Heart left ventricle (tissue), 16 donors: Measurements from ENCODE around the gene FNDC10. TPM values are rescaled to one million over a fixed set of nuclear protein-coding genes. Genes with fewer than 3 reads are reported as not detected.
A peak's percentile ranks its signal among the peaks of the same experiment; 100 is the strongest.

Experiments
- ATAC-seq, 4 donors: fragments of 200-7000 bp; cut with Tn5 transposase; one replicate each; pipeline ENCODE4 v1.9.1; 2020 to 2022; ENCODE audit warnings: moderate library complexity in 4 of 4, mild to moderate bottlenecking in 3 of 4, moderate number of reproducible peaks in 1 of 4
- DNase-seq, 5 donors: peaks; one replicate each; pipeline ENCODE4 v3.0.0-alpha.2; 2020
- H3K27ac ChIP-seq, 12 donors: fragments of 200-600 bp; sonication (generic) in 4 of 12; one replicate each; pipeline versions ENCODE4 v1.5.0 to v1.8.0; 2016 to 2022; ENCODE audit warnings: mild to moderate bottlenecking in 2 of 12
- H3K27me3 ChIP-seq, 9 donors: fragments of 200-600 bp; sonication (generic) in 2 of 9; one replicate each; pipeline versions ENCODE4 v1.5.1 to v1.8.0; 2016 to 2022; ENCODE audit warnings: mild to moderate bottlenecking in 3 of 9
- H3K36me3 ChIP-seq, 9 donors: fragments of 200-600 bp; sonication (generic) in 2 of 9; one replicate each; pipeline versions ENCODE4 v1.5.0 to v1.8.0; 2018 to 2022; ENCODE audit warnings: mild to moderate bottlenecking in 2 of 9
- H3K4me1 ChIP-seq, 12 donors: fragments of 200-600 bp; sonication (generic) in 4 of 12; one replicate each; pipeline versions ENCODE4 v1.5.0 to v1.8.0; 2016 to 2022; ENCODE audit warnings: mild to moderate bottlenecking in 3 of 12
- H3K4me3 ChIP-seq, 12 donors: fragments of 200-600 bp; sonication (generic) in 4 of 12; one replicate each; pipeline versions ENCODE4 v1.5.0 to v1.8.0; 2017 to 2022; ENCODE audit warnings: mild to moderate bottlenecking in 9 of 12, moderate library complexity in 4 of 12
- H3K9me3 ChIP-seq, 12 donors: fragments of 200-600 bp; sonication (generic) in 4 of 12; one replicate each; pipeline versions ENCODE4 v1.5.0 to v1.8.0; 2016 to 2022; ENCODE audit warnings: mild to moderate bottlenecking in 1 of 12
- CTCF ChIP-seq, 12 donors: fragments of 200-600 bp; sonication (generic) in 4 of 12; IDR thresholded peaks; one replicate each; pipeline versions ENCODE4 v1.5.0 to v1.8.0; 2018 to 2022; ENCODE audit warnings: antibody characterized with exemption in 12 of 12, mild to moderate bottlenecking in 5 of 12
- POLR2A ChIP-seq, 2 donors: fragments of 450-650 bp; IDR thresholded peaks; one replicate each; pipeline ENCODE4 v1.6.1; 2017; ENCODE audit warnings: antibody characterized with exemption in 2 of 2, mild to moderate bottlenecking in 2 of 2, moderate library complexity in 2 of 2
- WGBS, 4 donors: extraction: QIAGEN DNeasy Blood & Tissue Kit in 2 of 4; methylation state at CpG; one replicate each; pipeline versions ENCODE4 v1.1.5 to v1.1.7; 2013 to 2018; 5-methylcytosine and 5-hydroxymethylcytosine counted together
- intact Hi-C, 10 donors: fragments of 100-400 bp; cut with DNase I; formaldehyde crosslinking; loops; one replicate each; pipeline versions ENCODE4 v1.11.1 to v1.14.2; 2022
- polyA plus RNA-seq, 2 donors: library from polyadenylated mRNA; stranded (reverse); fragments of 200-250 nt; gene quantifications; one replicate each; pipeline ENCODE4 v1.2.3, GENCODE V29; 2013
- total RNA-seq, 9 donors: library from RNA; depleted of rRNA in 2 of 9; stranded (reverse); fragments of >200 nt in 2 of 9; fragmentation: NEBNext Ultra II Directional in 3 of 9; extraction: Animal tissue kit (Norgen Biotek cat#: 25700) in 3 of 9; gene quantifications; one replicate each; pipeline versions ENCODE4 v1.1.0 to v1.2.4, GENCODE V29; 2016 to 2023
- donor health status: ischemic (EF 13 %, LVEDD 7.1; RV severe dilation, severe dysfunction).
- donor health status: healthy with polysubstance abuse.
- donor health status: DM: no; HTN: yes; CAD: no.
- donor health status: DM: no; HTN: no; CAD: no.
- donor health status: ischemic (EF 25% LVEDD 6.9; RV normal size, moderate dysfunction).
- donor health status: ischemic (EF 25% LVEDD 5.7; RV mildly dilated, moderate dysfunction).
- donor health status: healthy.
- donor health status: DM: yes; HTN: yes; CAD: no.
- donor health status: ischemic (EF 35%, LVEDD 5.7; RV mildly dilated, moderate dysfunction).
- donor health status: nonischemic (EF 11% LVEDD 7.7; RV severe dilation, severe dysfunction).
- donor health status: DM: yes; HTN: yes; CAD: no.
- donor health status: PGD.
- donor health status: ischemic (EF 29% LVEDD 5.4; RV normal size, mild dysfunction).
- donor health status: nonischemic (EF 23%, LVEDD 6.1; RV moderate dilation, normal function).

FNDC10 gene
- total and polyA plus RNA-seq, 11 donors: 1.1 to 6.7 (median 3.6) TPM

DNA sequence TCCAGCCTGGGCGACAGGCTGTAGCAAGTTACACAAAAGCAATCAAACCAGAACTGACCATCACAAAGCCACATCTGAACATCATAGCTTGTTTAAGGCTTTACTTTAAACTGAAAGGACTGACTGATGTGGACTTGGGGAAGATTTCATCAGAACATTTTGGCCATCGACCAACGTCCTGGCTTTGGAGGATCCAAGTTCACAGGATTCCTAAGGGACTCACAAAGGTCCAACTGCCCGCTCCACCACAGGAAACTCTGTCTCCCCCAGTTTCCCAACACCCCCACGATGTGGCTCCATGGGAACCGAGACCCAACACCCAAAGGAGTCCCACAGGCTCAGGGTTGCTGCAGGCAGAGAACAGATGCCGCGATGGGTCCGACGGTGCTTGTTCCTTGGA is 34.6 kb downstream of the FNDC10 start:
- intact Hi-C loops: no loop called here
- TF ChIP-seq CTCF (IDR thresholded peaks at IDR 0.05) (no peak), POLR2A (IDR thresholded peaks at IDR 0.05) (no peak)
- WGBS, 4 donors: 80 to 88% (median 86%) methylated on average over 10 of the region's 10 CpGs
- Histone ChIP-seq H3K9me3 (no peaks in the 10 kb centered on the region), H3K27ac (no peak overlapping the region), H3K27me3 (no peaks in the 10 kb centered on the region), H3K4me1 (peaks cover 0 to 64% (median 30%) of the 10 kb centered on the region in 12 donors), H3K36me3 (peaks cover 0 to 76% (median 52%) of the 10 kb centered on the region in 9 donors), H3K4me3 (no peak overlapping the region)
- ATAC-seq: no peak
- no peak for DNase-seq

DNA sequence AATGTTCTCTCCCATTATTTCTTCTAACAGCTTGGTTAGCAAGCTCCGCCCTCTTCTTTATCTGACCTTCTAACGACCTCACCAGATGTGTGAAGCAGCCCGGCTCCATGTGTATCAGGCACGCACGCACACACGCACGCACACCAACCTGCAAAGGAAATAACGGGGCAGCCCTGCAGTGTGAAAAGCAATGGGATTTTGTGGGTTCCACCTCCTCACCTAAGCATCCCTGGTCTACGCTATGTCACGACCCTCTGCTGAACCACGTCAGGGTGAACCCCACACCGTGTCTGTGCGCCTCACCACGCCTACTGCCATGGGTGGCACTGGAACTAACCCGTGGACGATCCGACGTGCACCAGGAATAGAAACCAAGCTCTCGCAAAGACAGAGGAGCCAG is 35.7 kb downstream of the FNDC10 start:
- Histone ChIP-seq H3K9me3 (no peaks in the 10 kb centered on the region), H3K4me1 (peaks cover 0 to 53% (median 22%) of the 10 kb centered on the region in 12 donors), H3K4me3 (no peak overlapping the region), H3K36me3 (peaks cover 0 to 71% (median 51%) of the 10 kb centered on the region in 9 donors), H3K27ac (peak overlapping the region in 1 of 12 donors; percentile 7), H3K27me3 (no peaks in the 10 kb centered on the region)
- 56 to 65% (median 57%) methylated on average over 19 of the region's 19 CpGs for WGBS, 4 donors
- intact Hi-C loops: no loop called here
- no peak for DNase-seq
- no peak for TF ChIP-seq CTCF (IDR thresholded peaks at IDR 0.05)
- no peak for TF ChIP-seq POLR2A (IDR thresholded peaks at IDR 0.05)
- peak in 2 of 4 donors; percentile 10 to 14 for ATAC-seq

GRCh38 chr1:1563688-1564087 is 36.2 kb downstream of the FNDC10 start:
- ATAC-seq (no peak), DNase-seq (no peak)
- intact Hi-C loops: no loop called here
- no peak overlapping the region for H3K4me3 ChIP-seq
- H3K27ac ChIP-seq: peak overlapping the region in 1 of 12 donors; percentile 7
- no peak for TF ChIP-seq CTCF (IDR thresholded peaks at IDR 0.05)
- TF ChIP-seq POLR2A (IDR thresholded peaks at IDR 0.05): no peak
- WGBS, 4 donors: 89 to 92% (median 90%) methylated on average over 12 of the region's 12 CpGs
- peaks cover 0 to 68% (median 51%) of the 10 kb centered on the region in 9 donors for H3K36me3 ChIP-seq
- H3K9me3 ChIP-seq: no peaks in the 10 kb centered on the region
- H3K4me1 ChIP-seq: peaks cover 0 to 48% (median 21%) of the 10 kb centered on the region in 12 donors
- H3K27me3 ChIP-seq: no peaks in the 10 kb centered on the region

DNA sequence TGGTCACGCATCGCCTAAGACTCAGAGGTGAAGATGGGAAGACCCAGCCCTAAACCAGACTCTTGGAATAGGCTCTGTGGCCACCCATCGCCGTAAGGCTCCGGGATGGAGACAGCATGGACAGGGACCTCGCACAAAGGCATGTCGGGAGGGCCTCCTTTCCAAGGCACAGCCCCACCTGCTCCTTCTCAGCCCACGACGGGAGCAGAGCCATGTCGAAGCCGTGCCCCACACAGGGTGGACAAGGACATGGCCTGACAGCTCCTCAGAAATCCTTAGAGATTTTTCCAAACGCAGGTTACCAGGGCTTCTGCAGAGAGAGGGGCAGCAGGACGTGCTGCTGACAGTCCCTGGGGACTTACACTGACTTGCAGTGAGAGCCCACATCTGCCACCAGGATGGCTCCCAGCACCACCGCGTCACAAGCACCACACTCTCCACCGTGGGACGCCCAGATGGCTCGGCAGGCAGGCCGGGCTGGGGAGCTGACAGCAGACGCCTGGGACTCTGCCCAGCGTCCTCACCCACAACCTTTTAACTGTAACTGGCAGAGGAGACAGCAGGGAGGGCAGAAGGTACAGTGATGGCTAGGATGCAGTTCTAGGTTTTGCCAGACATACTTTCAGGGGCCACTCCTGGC is 37.3 kb downstream of the FNDC10 start:
- Histone ChIP-seq H3K36me3 (peaks cover 0 to 64% (median 51%) of the 10 kb centered on the region in 9 donors), H3K9me3 (no peaks in the 10 kb centered on the region), H3K27me3 (no peaks in the 10 kb centered on the region), H3K4me1 (peaks cover 0 to 38% (median 19%) of the 10 kb centered on the region in 12 donors), H3K27ac (peak overlapping the region in 3 of 12 donors; percentile 22 to 52 (median 34)), H3K4me3 (no peak overlapping the region)
- no peak for TF ChIP-seq POLR2A (IDR thresholded peaks at IDR 0.05)
- TF ChIP-seq CTCF (IDR thresholded peaks at IDR 0.05): no peak
- DNase-seq (peak in 1 of 5 donors; percentile 48), ATAC-seq (peak; percentile 68 to 90 (median 76))
- intact Hi-C loops: no loop called here
- WGBS, 4 donors: 78 to 87% (median 81%) methylated on average over 19 to 21 of the region's 21 CpGs
